Skin of body (tissue), 2 donors: ENCODE data around the gene MCM5. TPM values are rescaled to one million over a fixed set of nuclear protein-coding genes. Genes with fewer than 3 reads are reported as not detected.
"Not testable (repeated sequence)": the region's sequence is repeated elsewhere in the genome, so short reads cannot be mapped to it uniquely, and the experiment has no call there.

Experiments used
- DNase-seq: peaks from one replicate; lab custom pipeline; 2025; lab: John Stamatoyannopoulos, UW
- total RNA-seq: library from RNA; depleted of rRNA; stranded (reverse); fragments of >200 nt; gene quantifications from one replicate; pipeline ENCODE4 v1.2.3, GENCODE V29; 2014

The MCM5 gene
- total RNA-seq, 1 donor from 2014 or later: 26.6 TPM

GRCh38 chr22:35431483-35432227, 31.7 kb downstream of the MCM5 start:
- DNase-seq: no peak

- DNase-seq: no peak
These were observed 32.4 kb downstream of the MCM5 start for GRCh38 chr22:35432228-35432905.

GRCh38 chr22:35434061-35434710, 34.2 kb downstream of the MCM5 start:
- no peak for DNase-seq

GRCh38 chr22:35435201-35435740, 35.3 kb downstream of the MCM5 start:
- DNase-seq: no peak

- DNase-seq: no peak
These were observed 36.5 kb downstream of the MCM5 start for GRCh38 chr22:35436421-35436820.

- no peak for DNase-seq
These were observed 37.1 kb downstream of the MCM5 start for GRCh38 chr22:35437049-35437448.

- not testable (repeated sequence) for DNase-seq
These were observed 38.9 kb downstream of the MCM5 start for GRCh38 chr22:35438673-35439364.

- no peak for DNase-seq
These were observed 39.4 kb downstream of the MCM5 start for GRCh38 chr22:35439365-35439717.

- no peak for DNase-seq
These were observed 40.2 kb downstream of the MCM5 start for GRCh38 chr22:35440129-35440528.

- DNase-seq: no peak
These were observed 41.7 kb downstream of the MCM5 start for GRCh38 chr22:35441489-35442100.

- DNase-seq: no peak
These were observed 42.5 kb downstream of the MCM5 start for GRCh38 chr22:35442471-35442870.

- no peak for DNase-seq
These were observed 43.4 kb downstream of the MCM5 start for GRCh38 chr22:35443338-35443737.

- DNase-seq: no peak
These were observed 44.1 kb downstream of the MCM5 start for GRCh38 chr22:35443790-35444684.

GRCh38 chr22:35444685-35445399, 44.9 kb downstream of the MCM5 start:
- DNase-seq: no peak

- no peak for DNase-seq
These were observed 46.0 kb downstream of the MCM5 start for GRCh38 chr22:35445933-35446332.

- DNase-seq: no peak
These were observed 46.4 kb downstream of the MCM5 start for GRCh38 chr22:35446365-35446764.

- no peak for DNase-seq
These were observed 48.6 kb downstream of the MCM5 start for GRCh38 chr22:35448523-35448922.

GRCh38 chr22:35449829-35450689, 50.1 kb downstream of the MCM5 start:
- DNase-seq: no peak
